Occipital lobe (tissue), 2 donors: ENCODE results near the gene ALDH3A1. TPM values are rescaled to one million over a fixed set of nuclear protein-coding genes. Genes with fewer than 3 reads are reported as not detected.

Experiments used
- DNase-seq: peaks from one replicate; lab custom pipeline; 2025; lab: John Stamatoyannopoulos, UW
- total RNA-seq: library from RNA; depleted of rRNA; stranded (reverse); fragments of >200 nt; gene quantifications from one replicate; pipeline ENCODE4 v1.2.3, GENCODE V29; 2014

Gene ALDH3A1
- total RNA-seq, 1 donor from 2014 or later = 0.31 TPM

- DNase-seq = no peak
These were observed 27.3 kb downstream of the ALDH3A1 start for GRCh38 chr17:19720631-19721426.

- no peak for DNase-seq
These were observed 28.0 kb downstream of the ALDH3A1 start for GRCh38 chr17:19720210-19720475.

- DNase-seq = no peak
These were observed 28.5 kb downstream of the ALDH3A1 start for GRCh38 chr17:19719355-19720209.

- no peak for DNase-seq
These were observed 29.3 kb downstream of the ALDH3A1 start for GRCh38 chr17:19718613-19719354.

- DNase-seq = no peak
These were observed 30.0 kb downstream of the ALDH3A1 start for GRCh38 chr17:19718041-19718612.

- no peak for DNase-seq
These were observed 30.6 kb downstream of the ALDH3A1 start for GRCh38 chr17:19717411-19717908.

- no peak for DNase-seq
These were observed 31.1 kb downstream of the ALDH3A1 start for GRCh38 chr17:19717031-19717360.

GRCh38 chr17:19716108-19717030, 31.7 kb downstream of the ALDH3A1 start, which contains the start of gene SLC47A2:
SLC47A2 (minus strand) TSS chr17:19716584; CDS start chr17:19716555, 29 bp downstream.
- DNase-seq = no peak

GRCh38 chr17:19714542-19715411, 33.3 kb downstream of the ALDH3A1 start:
- DNase-seq = no peak

- no peak for DNase-seq
These were observed 34.2 kb downstream of the ALDH3A1 start for GRCh38 chr17:19713901-19714361.

GRCh38 chr17:19713462-19713861, 34.6 kb downstream of the ALDH3A1 start:
- no peak for DNase-seq

GRCh38 chr17:19712436-19713004, 35.6 kb downstream of the ALDH3A1 start:
- no peak for DNase-seq

GRCh38 chr17:19709841-19710240, 38.3 kb downstream of the ALDH3A1 start:
- no peak for DNase-seq

GRCh38 chr17:19708431-19709175, 39.5 kb downstream of the ALDH3A1 start:
- no peak for DNase-seq

GRCh38 chr17:19707728-19708221, 40.3 kb downstream of the ALDH3A1 start:
- no peak for DNase-seq

- DNase-seq = no peak
These were observed 41.0 kb downstream of the ALDH3A1 start for GRCh38 chr17:19706791-19707727.
